Upper lobe of left lung (tissue), 4 donors: ENCODE results near the gene CEP170.
"Not testable (repeated sequence)": the region's sequence is repeated elsewhere in the genome, so short reads cannot be mapped to it uniquely, and the experiment has no call there.

Source experiments
- CTCF ChIP-seq, 6 experiments: fragments of 450-650 bp in 4 of 6; fragments of 200-600 bp in 2 of 6; sonication (generic) in 2 of 6; IDR thresholded peaks; one replicate each; pipeline ENCODE4 v1.5.1; 2016 to 2019; ENCODE audit warnings: antibody characterized with exemption in 6 of 6
- EP300 ChIP-seq, 4 donors: sonication (generic); formaldehyde crosslinking; IDR thresholded peaks; one replicate each; pipeline ENCODE4 v1.5.1; 2017; ENCODE audit warnings: antibody characterized with exemption in 4 of 4, control low read depth in 2 of 4
- POLR2A ChIP-seq, 4 donors: fragments of 450-650 bp; IDR thresholded peaks; one replicate each; pipeline ENCODE4 v1.5.1; 2016 to 2017; ENCODE audit warnings: antibody characterized with exemption in 4 of 4, mild to moderate bottlenecking in 2 of 4
- POLR2AphosphoS5 ChIP-seq, 2 donors: sonication (generic); formaldehyde crosslinking; IDR thresholded peaks; one replicate each; pipeline ENCODE4 v1.5.1; 2017; ENCODE audit warnings: antibody characterized with exemption in 2 of 2

- not testable (repeated sequence) for TF ChIP-seq CTCF, EP300, POLR2A, POLR2AphosphoS5 (IDR thresholded peaks at IDR 0.05)
These were observed 71.4 kb downstream of the CEP170 start for GRCh38 chr1:243183661-243184060.
